Natural killer cell treated with Interleukin-12 subunit alpha and Interleukin-12 subunit beta and Interleukin-15 and Interleukin-18, amount 100 ng/mL, for 72 hours (primary cell): ENCODE measurements around the gene CDC5L. TPM values are rescaled to one million over a fixed set of nuclear protein-coding genes. Genes with fewer than 3 reads are reported as not detected.
"Not testable (repeated sequence)": the region's sequence is repeated elsewhere in the genome, so short reads cannot be mapped to it uniquely, and the experiment has no call there.

Experiments
- ATAC-seq, 2 donors: fragments of 150-1000 bp; cut with Tn5 transposase in 1 of 2; sonication (Bioruptor Pico), chemical (Tn5 transposase) in 1 of 2; 2 replicates each; pipeline ENCODE4 v1.10.0; 2021
- DNase-seq: peaks from one replicate; pipeline ENCODE4 v3.0.0; 2022; ENCODE audit warnings: low spot score
- H3K27ac Mint-ChIP-seq, 2 donors: 1 replicate in 1 of 2; 2 replicates in 1 of 2; pipeline ENCODE4 v1.8.0; 2022; ENCODE audit warnings: mixed read lengths in 2 of 2, mild to moderate bottlenecking in 1 of 2, moderate library complexity in 1 of 2
- H3K27me3 Mint-ChIP-seq, 2 donors: 1 replicate in 1 of 2; 2 replicates in 1 of 2; pipeline ENCODE4 v1.8.0; 2022; ENCODE audit warnings: mixed read lengths in 2 of 2
- H3K36me3 Mint-ChIP-seq: one replicate; pipeline ENCODE4 v1.8.0; 2022; ENCODE audit warnings: mixed read lengths
- H3K4me1 Mint-ChIP-seq, 2 donors: 1 replicate in 1 of 2; 2 replicates in 1 of 2; pipeline ENCODE4 v1.8.0; 2022; ENCODE audit warnings: low read depth in 2 of 2, mixed read lengths in 2 of 2, mild to moderate bottlenecking in 1 of 2
- H3K4me3 Mint-ChIP-seq: one replicate; pipeline ENCODE4 v1.8.0; 2022; ENCODE audit warnings: mixed read lengths
- H3K9me3 Mint-ChIP-seq: 2 replicates; pipeline ENCODE4 v1.8.0; 2022; ENCODE audit warnings: mixed read lengths
- total RNA-seq, 2 donors: library from RNA; stranded (reverse); gene quantifications; one replicate each; pipeline ENCODE4 v1.2.3, GENCODE V29; 2022

CDC5L gene
- 10 to 100 TPM; 21.6 to 22.6 TPM for total RNA-seq

DNA sequence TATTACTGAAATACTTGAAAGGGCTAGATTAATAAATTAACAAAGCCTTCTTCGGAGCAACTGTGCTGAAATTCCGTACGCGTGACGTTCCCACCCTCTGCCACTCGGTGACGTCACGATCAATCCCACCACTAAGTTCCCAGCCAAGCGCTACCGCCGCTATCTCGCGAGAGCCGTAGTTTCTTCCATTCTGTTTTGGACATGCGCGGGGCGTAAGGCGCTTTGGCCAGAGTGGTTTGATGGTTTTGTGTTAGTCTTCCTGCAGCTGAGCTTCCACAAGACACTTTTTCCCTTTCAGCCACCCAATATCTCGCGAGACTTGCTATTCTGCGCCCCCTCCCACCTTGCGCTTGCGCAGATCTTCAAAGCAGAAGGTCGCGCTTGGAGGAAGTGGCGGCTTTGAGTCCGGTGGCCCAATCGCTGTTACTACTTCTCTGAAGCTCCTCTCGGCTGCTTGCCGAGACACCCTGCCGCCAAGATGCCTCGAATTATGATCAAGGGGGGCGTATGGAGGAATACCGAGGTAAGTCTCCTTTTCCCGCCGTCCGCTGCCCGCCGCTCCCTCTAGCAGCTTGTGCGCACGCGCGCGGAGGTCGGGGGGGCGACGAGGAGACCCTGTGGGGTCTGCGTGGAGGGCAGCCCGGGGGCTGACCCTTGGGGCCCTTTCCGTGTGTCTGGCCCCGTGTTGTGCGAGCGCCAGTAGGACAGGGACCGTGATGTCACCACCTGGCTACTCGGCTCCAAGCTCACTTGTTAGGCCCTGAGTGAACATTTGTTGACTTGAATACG is at the start of gene CDC5L:
TSS of gene CDC5L (plus strand) at position 361 of the 789 bp plus-strand sequence. CDS start at position 479, 118 bp downstream.
- Mint-ChIP-seq H3K9me3 (no peaks in the 10 kb centered on the region), H3K4me1 (peaks cover 37 to 51% of the 10 kb centered on the region in 2 donors), H3K36me3 (peaks cover 15% of the 10 kb centered on the region), H3K27ac (peak within 1 kb of the TSS; percentile 93 to 96), H3K4me3 (peak within 1 kb of the TSS; percentile 97), H3K27me3 (no peaks in the 10 kb centered on the region)
- ATAC-seq = peak; percentile 93 to 96
- peak; percentile 97 for DNase-seq

GRCh38 chr6:44338228-44339122 is 49.0 kb upstream of the CDC5L start:
- peak; percentile 66 for DNase-seq
- Mint-ChIP-seq H3K36me3 (no peaks in the 10 kb centered on the region), H3K4me3 (no peak overlapping the region), H3K9me3 (no peaks in the 10 kb centered on the region), H3K27ac (no peak overlapping the region), H3K4me1 (no peaks in the 10 kb centered on the region), H3K27me3 (peaks cover 17 to 28% of the 10 kb centered on the region in 2 donors)
- peak; percentile 69 to 79 for ATAC-seq

DNA sequence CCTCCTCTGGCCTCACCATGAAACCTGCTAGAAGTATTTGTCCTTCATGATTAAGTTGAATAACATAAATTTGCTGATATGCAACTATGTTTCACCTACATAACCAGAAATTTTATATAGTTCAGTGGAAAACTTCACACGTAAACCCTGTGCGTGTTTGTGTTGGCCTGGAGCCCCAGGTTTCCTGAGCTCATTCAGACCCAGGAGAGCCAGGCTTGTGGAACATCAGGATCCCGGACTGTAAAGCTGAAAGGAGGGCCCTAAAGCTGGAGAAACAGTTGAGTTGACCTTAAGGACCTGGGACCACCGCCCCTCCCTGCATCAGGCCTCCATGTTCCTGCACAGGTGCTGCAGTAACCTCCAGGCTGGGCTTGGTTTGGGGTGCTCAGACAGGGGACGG is 48.2 kb upstream of the CDC5L start:
- peaks cover 24 to 31% of the 10 kb centered on the region in 2 donors for H3K27me3 Mint-ChIP-seq
- ATAC-seq = no peak
- H3K36me3 Mint-ChIP-seq = no peaks in the 10 kb centered on the region
- H3K27ac Mint-ChIP-seq = no peak overlapping the region
- no peaks in the 10 kb centered on the region for H3K4me1 Mint-ChIP-seq
- no peaks in the 10 kb centered on the region for H3K9me3 Mint-ChIP-seq
- DNase-seq = no peak
- no peak overlapping the region for H3K4me3 Mint-ChIP-seq

- Mint-ChIP-seq H3K9me3 (no peaks in the 10 kb centered on the region), H3K27me3 (peaks cover 29 to 38% of the 10 kb centered on the region in 2 donors), H3K27ac (no peak overlapping the region), H3K36me3 (no peaks in the 10 kb centered on the region), H3K4me3 (no peak overlapping the region), H3K4me1 (no peaks in the 10 kb centered on the region)
- ATAC-seq (peak in 1 of 2 donors; percentile 15), DNase-seq (no peak)
Observed at GRCh38 chr6:44339763-44340625, 47.5 kb upstream of the CDC5L start.

DNA sequence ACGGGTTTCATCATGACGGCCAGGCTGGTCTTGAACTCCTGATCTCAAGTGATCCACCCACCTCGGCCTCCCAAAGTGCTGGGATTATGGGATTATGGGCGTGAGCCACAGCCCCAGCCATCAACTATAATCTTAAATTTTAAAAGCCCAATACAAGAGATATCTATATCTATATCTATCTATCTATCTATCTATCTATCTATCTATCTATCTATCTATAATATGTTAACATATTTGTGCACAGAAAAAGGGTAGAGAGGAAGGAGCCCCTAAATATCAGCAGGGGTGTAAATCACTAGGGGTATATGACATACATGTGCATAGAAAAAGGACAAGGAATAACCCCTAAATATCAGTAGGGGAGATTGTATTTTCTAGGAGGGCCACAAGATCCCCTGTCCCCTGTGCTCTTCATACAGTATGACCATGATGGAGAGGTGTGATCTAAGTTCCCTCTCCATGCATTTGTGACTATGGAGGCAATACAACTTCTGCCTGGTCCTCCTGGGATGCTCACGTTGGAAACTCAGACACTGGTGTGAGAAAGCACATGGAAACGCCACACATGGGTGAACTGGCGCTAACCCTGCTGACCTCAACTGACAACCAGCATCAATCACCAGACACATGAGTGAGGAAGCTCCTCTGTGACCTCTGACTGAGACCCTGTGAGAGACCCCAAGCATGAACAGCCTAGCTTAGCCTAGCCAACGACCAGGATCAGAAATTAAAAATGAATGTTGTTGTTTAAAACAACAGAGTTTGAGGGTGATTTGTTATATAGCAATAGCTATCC is 46.2 kb upstream of the CDC5L start:
- ATAC-seq (no peak), DNase-seq (no peak)
- no peaks in the 10 kb centered on the region for H3K9me3 Mint-ChIP-seq
- H3K4me1 Mint-ChIP-seq = no peaks in the 10 kb centered on the region
- no peaks in the 10 kb centered on the region for H3K36me3 Mint-ChIP-seq
- H3K27me3 Mint-ChIP-seq = peaks cover 36 to 47% of the 10 kb centered on the region in 2 donors
- H3K27ac Mint-ChIP-seq = no peak overlapping the region
- H3K4me3 Mint-ChIP-seq = no peak overlapping the region

DNA sequence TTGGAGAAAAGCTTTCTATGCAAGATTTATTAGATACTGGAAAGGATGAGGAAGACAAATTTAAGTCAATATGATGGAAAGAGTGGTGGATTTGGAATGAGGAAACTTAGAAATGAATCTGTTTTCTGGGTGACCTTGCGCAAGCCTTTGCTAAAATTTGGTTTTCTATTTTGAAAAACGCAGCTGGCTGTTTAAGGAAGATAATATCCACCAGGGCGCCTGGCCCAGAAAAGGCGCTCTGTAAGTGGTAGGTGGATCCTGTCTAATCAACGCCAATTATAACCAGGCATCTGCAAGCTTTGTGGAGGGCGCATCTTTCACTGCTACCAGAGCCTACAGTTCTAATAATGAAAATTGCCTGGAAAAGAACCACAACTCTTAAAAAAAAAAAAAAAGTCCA is 45.5 kb upstream of the CDC5L start:
- Mint-ChIP-seq H3K4me3 (no peak overlapping the region), H3K9me3 (no peaks in the 10 kb centered on the region), H3K36me3 (no peaks in the 10 kb centered on the region), H3K27me3 (peaks cover 36 to 43% of the 10 kb centered on the region in 2 donors), H3K27ac (no peak overlapping the region), H3K4me1 (no peaks in the 10 kb centered on the region)
- DNase-seq = no peak
- no peak for ATAC-seq

- Mint-ChIP-seq H3K27me3 (peaks cover 36 to 41% of the 10 kb centered on the region in 2 donors), H3K9me3 (no peaks in the 10 kb centered on the region)
- ATAC-seq = no peak
Observed at GRCh38 chr6:44342489-44342888, 45.0 kb upstream of the CDC5L start, which contains the start of gene SPATS1. TSS of gene SPATS1 (plus strand) at chr6:44342650. CDS start at chr6:44343096, 446 bp downstream.

DNA sequence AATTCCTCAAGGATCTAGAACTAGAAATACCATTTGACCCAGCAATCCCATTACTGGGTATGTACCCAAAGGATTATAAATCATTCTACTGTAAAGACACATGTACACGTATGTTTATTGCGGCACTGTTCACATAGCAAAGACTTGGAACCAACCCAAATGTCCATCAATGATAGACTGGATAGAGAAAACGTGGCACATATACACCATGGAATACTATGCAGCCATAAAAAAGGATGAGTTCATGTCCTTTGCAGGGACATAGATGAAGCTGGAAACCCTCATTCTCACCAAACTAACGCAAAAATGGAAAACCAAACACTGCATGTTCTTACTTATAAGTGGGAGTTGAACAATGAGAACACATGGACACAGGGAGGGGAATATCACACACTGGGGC is 40.7 kb upstream of the CDC5L start:
- not testable (repeated sequence) for H3K4me1 Mint-ChIP-seq, ATAC-seq, H3K9me3 Mint-ChIP-seq, H3K36me3 Mint-ChIP-seq, H3K4me3 Mint-ChIP-seq, H3K27ac Mint-ChIP-seq, DNase-seq
- peaks cover 30 to 34% of the 10 kb centered on the region in 2 donors for H3K27me3 Mint-ChIP-seq

More at GRCh38 chr6:44342489-44342888, 45.0 kb upstream of the CDC5L start, which contains the start of gene SPATS1:
- H3K36me3 Mint-ChIP-seq = no peaks in the 10 kb centered on the region
- no peak within 1 kb of the TSS for H3K4me3 Mint-ChIP-seq
- no peak within 1 kb of the TSS for H3K27ac Mint-ChIP-seq
- no peak for DNase-seq
- no peaks in the 10 kb centered on the region for H3K4me1 Mint-ChIP-seq

GRCh38 chr6:44349904-44350649 is 37.4 kb upstream of the CDC5L start:
- ATAC-seq = no peak
- no peak overlapping the region for H3K27ac Mint-ChIP-seq
- peaks cover 8 to 9% of the 10 kb centered on the region in 2 donors for H3K27me3 Mint-ChIP-seq
- H3K4me3 Mint-ChIP-seq = no peak overlapping the region
- H3K36me3 Mint-ChIP-seq = no peaks in the 10 kb centered on the region
- H3K9me3 Mint-ChIP-seq = no peaks in the 10 kb centered on the region
- H3K4me1 Mint-ChIP-seq = no peaks in the 10 kb centered on the region
- DNase-seq = no peak

DNA sequence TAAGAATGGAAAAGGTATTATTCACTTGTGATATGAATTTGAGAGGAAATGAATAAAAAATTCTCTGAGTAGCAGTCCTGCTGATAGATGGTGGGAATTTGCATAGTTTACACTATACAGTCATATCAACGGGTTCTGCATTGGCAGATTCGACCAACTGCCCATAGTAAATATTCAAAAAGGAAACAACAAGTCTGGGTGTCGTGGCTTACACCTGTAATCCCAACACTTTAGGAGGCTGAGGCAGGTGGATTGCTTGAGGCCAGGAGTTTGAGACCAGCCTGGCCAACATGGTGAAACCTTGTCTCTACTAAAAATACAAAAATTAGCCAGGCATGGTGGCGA is 36.9 kb upstream of the CDC5L start:
- not testable (repeated sequence) for H3K27me3 Mint-ChIP-seq, H3K27ac Mint-ChIP-seq, DNase-seq, H3K36me3 Mint-ChIP-seq, H3K4me3 Mint-ChIP-seq, H3K9me3 Mint-ChIP-seq, ATAC-seq, H3K4me1 Mint-ChIP-seq

DNA sequence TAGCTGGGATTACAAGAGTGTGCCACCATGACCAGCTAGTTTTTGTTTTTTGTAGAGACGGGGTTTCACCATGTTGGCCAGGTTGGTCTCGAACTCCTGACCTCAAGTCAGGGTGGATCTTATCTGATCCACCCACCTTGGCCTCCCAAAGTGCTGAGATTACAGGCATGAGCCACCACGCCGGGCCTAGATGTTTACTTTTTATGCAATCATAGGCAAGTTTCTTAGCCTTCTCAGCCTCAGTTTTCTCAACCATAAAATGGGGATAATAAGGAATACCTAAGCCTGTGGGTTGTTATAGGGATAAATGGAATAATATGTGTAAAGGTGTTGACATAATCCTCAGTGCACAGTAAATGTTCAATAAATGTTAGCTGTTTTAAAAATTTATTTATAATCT is 35.2 kb upstream of the CDC5L start:
- DNase-seq = no peak
- no peak for ATAC-seq
- Mint-ChIP-seq H3K27me3 (peaks cover 4 to 15% of the 10 kb centered on the region in 2 donors), H3K4me1 (no peaks in the 10 kb centered on the region), H3K4me3 (no peak overlapping the region), H3K36me3 (no peaks in the 10 kb centered on the region), H3K9me3 (no peaks in the 10 kb centered on the region), H3K27ac (no peak overlapping the region)

DNA sequence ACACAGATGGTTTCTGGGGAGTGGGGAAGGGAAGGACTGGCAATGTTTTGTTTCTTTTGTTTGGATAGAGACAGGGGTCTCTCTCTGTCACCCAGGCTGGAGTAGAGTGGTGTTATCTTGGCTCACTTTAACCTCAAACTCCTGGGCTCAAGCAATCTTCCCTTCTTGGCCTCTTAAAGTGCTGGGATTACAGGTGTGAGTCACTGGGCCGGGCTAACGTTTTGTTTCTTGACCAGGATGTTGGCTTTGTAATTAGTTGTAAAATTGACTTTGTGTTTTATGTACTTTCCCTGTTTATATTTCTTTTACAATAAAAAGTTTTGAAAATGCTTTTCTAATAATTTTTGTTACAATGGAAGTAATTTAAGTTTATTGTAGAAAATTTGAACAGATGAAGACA is 34.2 kb upstream of the CDC5L start:
- H3K27ac Mint-ChIP-seq = no peak overlapping the region
- no peak for DNase-seq

More for the DNA sequence above, 34.2 kb upstream of the CDC5L start:
- ATAC-seq = no peak
- Mint-ChIP-seq H3K9me3 (no peaks in the 10 kb centered on the region), H3K36me3 (no peaks in the 10 kb centered on the region), H3K4me1 (no peaks in the 10 kb centered on the region), H3K27me3 (peaks cover 7 to 22% of the 10 kb centered on the region in 2 donors), H3K4me3 (no peak overlapping the region)
